ENCODE data around the gene LPIN1.

DNA sequence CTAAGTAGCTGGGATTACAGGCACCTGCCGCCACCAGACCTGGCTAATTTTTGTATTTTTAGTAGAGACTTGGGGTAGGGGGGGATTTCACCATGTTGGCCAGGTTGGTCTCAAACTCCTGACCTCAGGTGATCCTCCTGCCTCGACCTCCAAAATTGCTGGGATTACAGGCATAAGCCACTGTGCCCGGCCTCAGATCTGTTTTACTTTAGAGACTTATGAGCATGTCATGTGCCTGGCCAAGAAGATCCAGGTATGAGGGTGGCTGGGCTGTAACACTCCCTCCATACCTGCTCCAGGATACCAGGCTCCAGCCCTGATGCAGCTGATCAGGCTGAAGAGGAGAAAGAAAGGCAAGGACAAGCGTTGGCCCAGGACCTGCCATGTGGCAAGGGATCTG, 125.0 kb downstream of the LPIN1 start:
- TF ChIP-seq CTCF (IDR thresholded peaks at IDR 0.05) = no peak
- no peak for TF ChIP-seq POLR2A (IDR thresholded peaks at IDR 0.05)
